Endothelial cell of umbilical vein (primary cell): ENCODE data around the gene MKLN1. TPM values are rescaled to one million over a fixed set of nuclear protein-coding genes. Genes with fewer than 3 reads are reported as not detected.

ENCODE experiments used
- BruUV-seq: library from RNA; stranded (reverse); fragments of 400-500 nt; replicated peaks from 2 replicates; lab custom pipeline; 2021; lab: Mats Ljungman, UMichigan
- CTCF ChIA-PET: fragments of 300-600, 350-600 bp; sonication (Branson Sonifier 250); formaldehyde crosslinking; loops from one replicate; lab custom pipeline; 2021; ENCODE audit warnings: antibody characterized with exemption, inconsistent platforms; lab: Charles Lee
- POLR2A ChIA-PET: fragments of 300-600, 350-600 bp; sonication (Branson Sonifier 250); formaldehyde crosslinking; loops from one replicate; lab custom pipeline; 2021; ENCODE audit warnings: antibody characterized with exemption, inconsistent platforms; lab: Charles Lee
- DNase-seq: peaks from one replicate; pipeline ENCODE4 v3.0.0-alpha.2; 2011; ENCODE audit warnings: low read depth, low spot score
- FAIRE-seq: peaks from 2 replicates; lab custom pipeline; 2011; peaks lifted over from hg19 to GRCh38; lab: Jason Lieb, UNC
- H2AFZ ChIP-seq: 2 replicates; pipeline ENCODE4 v1.6.0; 2012; ENCODE audit warnings: low read depth, low read length, control low read depth, inconsistent platforms
- H3K27ac ChIP-seq: 2 replicates; pipeline ENCODE4 v1.5.1; 2011; ENCODE audit warnings: low read depth, mild to moderate bottlenecking, control low read depth, low read length, moderate library complexity; ENCODE audit not compliant: insufficient read depth
- H3K27me3 ChIP-seq, 2 experiments: 2 replicates each; pipeline versions ENCODE4 v1.6.0 to v1.6.1; 2011; ENCODE audit warnings: low read length in 2 of 2, mixed read lengths in 1 of 2; ENCODE audit not compliant: control insufficient read depth in 2 of 2, insufficient read depth in 2 of 2
- H3K36me3 ChIP-seq, 2 experiments: 2 replicates in 1 of 2; 3 replicates in 1 of 2; pipeline ENCODE4 v1.5.1; 2011; ENCODE audit warnings: low read length in 2 of 2, mild to moderate bottlenecking in 1 of 2, moderate library complexity in 1 of 2; ENCODE audit not compliant: control insufficient read depth in 2 of 2, insufficient read depth in 2 of 2; ENCODE audit errors: extremely low read depth in 1 of 2
- H3K4me1 ChIP-seq: 3 replicates; pipeline ENCODE4 v1.5.1; 2011; ENCODE audit warnings: mild to moderate bottlenecking, low read length; ENCODE audit not compliant: control insufficient read depth, insufficient read depth; ENCODE audit errors: extremely low read depth
- H3K4me2 ChIP-seq: 2 replicates; pipeline ENCODE4 v1.6.1; 2011; ENCODE audit warnings: low read length, control low read depth, mixed read lengths; ENCODE audit not compliant: insufficient read depth
- H3K4me3 ChIP-seq, 3 experiments: fragments of 200-600 bp in 1 of 3; sonication (generic), shearing (Covaris generic) in 1 of 3; replicated peaks in 1 of 3; 2 replicates each; pipeline ENCODE4 v1.5.1; 2011 to 2016; ENCODE audit warnings: control low read depth in 3 of 3, low read length in 3 of 3, mild to moderate bottlenecking in 2 of 3, inconsistent platforms in 1 of 3, low read depth in 1 of 3, moderate library complexity in 1 of 3; ENCODE audit not compliant: insufficient read depth in 1 of 3
- H3K79me2 ChIP-seq: 2 replicates; pipeline ENCODE4 v1.6.0; 2012; ENCODE audit warnings: low read length, inconsistent platforms; ENCODE audit not compliant: control insufficient read depth, insufficient read depth
- H3K9ac ChIP-seq: replicated peaks from 2 replicates; pipeline ENCODE3; 2011; ENCODE audit warnings: low read length, control low read depth; ENCODE audit not compliant: insufficient read depth; ENCODE audit errors: extremely low read depth
- H3K9me1 ChIP-seq: replicated peaks from 3 replicates; pipeline ENCODE4 v1.6.0; 2011; ENCODE audit warnings: mild to moderate bottlenecking, low read length; ENCODE audit not compliant: control insufficient read depth, insufficient read depth; ENCODE audit errors: extremely low read depth
- H3K9me3 ChIP-seq: replicated peaks from 2 replicates; pipeline ENCODE4 v1.5.1; 2012; ENCODE audit warnings: low read length, inconsistent platforms; ENCODE audit not compliant: control insufficient read depth, insufficient read depth
- H4K20me1 ChIP-seq: replicated peaks from 2 replicates; pipeline ENCODE3; 2011; ENCODE audit warnings: mild to moderate bottlenecking, low read length; ENCODE audit not compliant: control insufficient read depth, insufficient read depth; ENCODE audit errors: extremely low read depth
- FOS ChIP-seq: IDR thresholded peaks from 2 replicates; pipeline ENCODE4 v1.6.1; 2011; ENCODE audit warnings: mild to moderate bottlenecking, low read length, moderate library complexity, borderline replicate concordance; ENCODE audit not compliant: insufficient read depth
- JUN ChIP-seq: IDR thresholded peaks from 2 replicates; pipeline ENCODE4 v1.6.1; 2011; ENCODE audit warnings: borderline replicate concordance, low read depth; ENCODE audit not compliant: insufficient read length, insufficient read depth
- POLR2A ChIP-seq: IDR thresholded peaks from 2 replicates; pipeline ENCODE4 v1.6.1; 2012; ENCODE audit warnings: low read depth, mild to moderate bottlenecking, control low read depth, low read length
- POLR2AphosphoS5 ChIP-seq: IDR thresholded peaks from 2 replicates; pipeline ENCODE4 v1.6.1; 2012; ENCODE audit warnings: low read depth, mild to moderate bottlenecking, control low read depth, low read length, moderate library complexity; ENCODE audit not compliant: insufficient read depth
- dilution Hi-C: fragments of 300-500 bp; cut with MboI; formaldehyde crosslinking; loops from one replicate; pipeline ENCODE4 v1.15.0; 2019; ENCODE audit warnings: low sequenced_read_pairs; ENCODE audit not compliant: extremely low pct_ligation_motif_present
- intact Hi-C: fragments of 100-400 bp; cut with micrococcal nuclease; formaldehyde crosslinking; loops from one replicate; pipeline ENCODE4 v1.10.0; 2022
- polyA plus RNA-seq, 4 experiments: library from polyadenylated mRNA; depleted of rRNA in 3 of 4; stranded (reverse) in 3 of 4; unstranded in 1 of 4; fragments of >200 nt; gene quantifications; 2 replicates each; pipeline versions ENCODE4 v1.2.1 to v1.2.3, GENCODE V29; 2011 to 2012; ENCODE audit warnings: missing spikeins in 1 of 4
- total RNA-seq: library from RNA; stranded (reverse); gene quantifications from 2 replicates; pipeline ENCODE4 v1.2.3, GENCODE V29; 2021

Gene MKLN1
- total and polyA plus RNA-seq, 2 donors (not counting 3 experiments of a cell fraction or from before 2014, with no cell fraction given) = 12.2 to 32.1 TPM

- peak overlapping the region; percentile 76 for H3K27ac ChIP-seq
- H3K9ac ChIP-seq = peak overlapping the region; percentile 60
- peak overlapping the region; percentile 53 for H3K4me2 ChIP-seq
- ChIA-PET POLR2A (no interaction called here), CTCF (interaction anchor here (1.0 to 1.6 kb wide), 2 partner anchors 14 to 440 kb away, joined by 4 to 6 read pairs; no protein-coding TSS in a partner anchor)
- peak overlapping the region in 1 of 3 experiments; percentile 31 for H3K4me3 ChIP-seq
- no peaks in the 10 kb centered on the region for H3K36me3 ChIP-seq
- H3K4me1 ChIP-seq = peaks cover 29% of the 10 kb centered on the region
- dilution Hi-C loops (no loop called here), intact Hi-C loops (loop anchor here (1.0 to 10.0 kb wide), 3 partner anchors 369 to 586 kb away; no protein-coding TSS in a partner anchor)
- H2AFZ ChIP-seq = no peak overlapping the region
- FAIRE-seq = peak; percentile 72
- no TSS peak for BruUV-seq
- TF ChIP-seq JUN (peak; percentile 14), POLR2A (no peak), POLR2AphosphoS5 (peak; percentile 14)
- no peaks in the 10 kb centered on the region for H3K27me3 ChIP-seq
- no peaks in the 10 kb centered on the region for H4K20me1 ChIP-seq
- no peaks in the 10 kb centered on the region for H3K79me2 ChIP-seq
- no peaks in the 10 kb centered on the region for H3K9me1 ChIP-seq
- peak; percentile 85 for DNase-seq
- H3K9me3 ChIP-seq = no peaks in the 10 kb centered on the region
Observed at GRCh38 chr7:131480384-131481315, 153.0 kb downstream of the MKLN1 start.

- DNase-seq = no peak
- POLR2A ChIA-PET = no interaction called here
- intact Hi-C loops (loop anchor here (10.0 kb wide), 1 partner anchor 588 kb away; no protein-coding TSS in a partner anchor), dilution Hi-C loops (no loop called here)
- Histone ChIP-seq H4K20me1 (no peaks in the 10 kb centered on the region), H3K9ac (no peak overlapping the region), H3K27me3 (no peaks in the 10 kb centered on the region), H3K4me2 (no peak overlapping the region), H3K9me1 (no peaks in the 10 kb centered on the region), H3K79me2 (no peaks in the 10 kb centered on the region), H3K9me3 (no peaks in the 10 kb centered on the region), H3K36me3 (no peaks in the 10 kb centered on the region), H3K4me3 (no peak overlapping the region), H2AFZ (no peak overlapping the region), H3K27ac (no peak overlapping the region), H3K4me1 (peaks cover 50% of the 10 kb centered on the region)
- no TSS peak for BruUV-seq
- CTCF ChIA-PET = interaction anchor here (2.7 kb wide), 1 partner anchor 10 kb away, joined by 8 read pairs; no protein-coding TSS in a partner anchor
- TF ChIP-seq FOS (no peak), JUN (no peak)
- no peak for FAIRE-seq
Observed at GRCh38 chr7:131482800-131483199, 155.1 kb downstream of the MKLN1 start.
